NOMO-1 treated with dmso at 0.1 percent for 144 hours (cell line): ENCODE data around the gene TPK1.
"Not testable (repeated sequence)": the region's sequence is repeated elsewhere in the genome, so short reads cannot be mapped to it uniquely, and the experiment has no call there.

Experiments used
- DNase-seq: peaks from one replicate; lab custom pipeline; 2025; ENCODE audit not compliant: unreplicated experiment; lab: John Stamatoyannopoulos, UW

The TPK1 gene

DNA sequence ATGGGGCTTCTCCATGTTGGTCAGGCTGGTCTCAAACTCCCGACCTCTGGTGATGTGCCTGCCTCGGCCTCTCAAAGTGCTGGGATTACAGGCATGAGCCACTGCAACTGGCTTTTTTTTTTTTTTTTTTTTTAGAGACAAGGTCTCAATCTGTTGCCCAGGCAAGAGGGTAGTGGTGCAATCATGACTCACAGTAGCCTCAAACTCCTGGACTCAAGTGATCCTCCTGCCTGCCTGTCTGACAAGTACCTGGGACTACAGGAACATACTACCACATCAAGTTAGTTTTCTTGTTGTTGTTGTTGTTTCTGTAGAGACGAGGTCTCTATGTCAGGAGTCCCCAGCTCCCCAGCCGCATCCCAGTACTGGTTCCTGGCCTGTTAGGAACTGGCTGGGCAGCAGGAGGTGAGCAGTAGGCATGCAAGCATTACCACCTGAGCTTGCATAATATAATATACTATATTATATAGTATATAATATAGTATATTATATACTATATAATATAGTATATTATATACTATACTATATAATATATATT is 55.7 kb downstream of the TPK1 start:
- DNase-seq: no peak

DNA sequence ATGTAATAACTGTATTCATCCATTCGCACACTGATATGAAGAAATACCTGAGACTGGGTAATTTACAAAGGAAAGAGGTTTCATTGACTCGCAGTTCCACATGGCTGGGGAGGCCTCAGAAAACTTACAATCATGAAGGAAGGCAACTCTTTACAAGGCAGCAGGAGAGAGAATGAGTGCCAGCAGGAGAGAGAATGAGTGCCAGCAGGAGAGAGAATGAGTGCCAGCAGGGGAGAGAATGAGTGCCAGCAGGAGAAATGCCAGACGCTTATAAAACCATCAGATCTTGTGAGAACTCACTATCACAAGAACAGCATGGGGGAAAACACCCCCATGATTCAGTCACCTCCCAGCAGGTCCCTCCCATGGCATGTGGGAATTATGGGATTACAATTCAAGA is 58.0 kb downstream of the TPK1 start:
- not testable (repeated sequence) for DNase-seq

- DNase-seq: no peak
Observed at GRCh38 chr7:144777005-144777839, 58.6 kb downstream of the TPK1 start.

DNA sequence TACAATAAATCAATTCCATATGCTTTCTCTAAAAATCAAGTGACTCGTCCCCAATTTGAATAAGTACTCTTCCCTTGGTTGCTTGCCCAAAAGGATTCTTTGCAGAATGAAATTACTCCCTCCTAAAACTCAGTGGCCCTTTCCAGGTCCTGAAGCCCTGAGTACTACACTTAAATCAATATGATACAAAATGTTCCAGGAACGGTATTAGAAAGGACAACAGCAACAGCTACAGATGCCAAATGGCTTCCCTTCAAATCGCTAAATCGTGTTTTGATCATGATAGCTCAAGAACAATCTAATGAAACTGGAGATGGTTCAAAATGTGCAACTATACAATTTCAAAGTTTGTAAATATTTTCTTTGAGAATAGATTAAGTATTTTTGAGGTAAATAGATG is 59.4 kb downstream of the TPK1 start:
- no peak for DNase-seq

DNA sequence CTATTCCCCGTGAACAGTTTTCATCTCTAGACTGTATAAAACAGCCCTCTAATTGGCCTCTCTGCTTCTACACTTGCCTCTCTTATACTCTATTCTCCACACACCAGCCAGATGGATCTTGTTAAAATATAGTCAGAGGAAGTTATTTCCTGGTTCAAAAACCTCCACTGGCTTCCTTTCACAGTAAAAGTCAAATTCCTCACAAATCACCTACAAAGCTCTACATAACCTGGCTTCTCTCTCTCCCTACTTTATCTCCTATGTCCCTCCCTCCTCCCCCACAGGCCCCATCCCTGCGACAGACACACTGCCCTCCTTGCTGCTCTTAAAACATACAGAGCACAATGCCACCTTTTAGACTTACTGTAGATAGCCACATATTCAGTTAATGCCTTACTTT is 60.1 kb downstream of the TPK1 start:
- no peak for DNase-seq

DNA sequence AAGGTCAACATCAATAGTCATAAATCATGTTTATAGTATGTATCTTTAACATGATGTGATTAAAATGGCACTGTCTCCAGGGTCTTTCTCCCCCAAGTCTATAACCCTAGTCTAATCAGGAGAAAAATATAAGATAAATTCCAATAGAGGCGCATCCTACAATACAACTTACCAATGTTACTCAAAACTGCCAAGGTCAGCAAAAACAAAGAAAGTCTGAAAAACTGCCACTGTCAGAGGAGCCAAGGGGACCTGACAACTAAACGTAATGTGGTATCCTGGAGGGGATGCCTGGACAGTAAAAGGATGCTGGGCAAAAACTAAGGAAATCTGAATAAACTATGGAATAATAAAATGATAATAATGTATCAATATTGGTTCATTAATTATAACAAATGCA is 63.9 kb downstream of the TPK1 start:
- no peak for DNase-seq

GRCh38 chr7:144771174-144771573 is 64.7 kb downstream of the TPK1 start:
- DNase-seq: no peak

DNA sequence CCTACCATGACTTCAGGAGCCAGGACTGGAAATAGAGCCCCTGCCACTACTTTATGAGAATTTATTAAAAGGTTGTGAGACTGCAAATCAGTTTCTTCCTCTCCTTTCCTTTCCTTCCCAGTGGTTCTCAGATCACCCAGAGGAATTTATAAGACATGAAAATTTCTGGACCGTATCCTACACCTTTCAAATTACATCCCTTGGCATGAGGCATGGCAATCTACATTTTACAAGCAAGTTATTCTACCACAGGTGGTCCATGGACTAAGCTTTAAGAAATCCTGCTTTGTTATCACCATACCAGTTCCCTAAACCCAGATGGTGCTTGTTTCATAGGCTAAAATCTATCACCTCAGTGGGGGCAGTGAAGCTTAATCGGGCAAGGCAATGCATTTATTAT is 66.5 kb downstream of the TPK1 start:
- no peak for DNase-seq

DNA sequence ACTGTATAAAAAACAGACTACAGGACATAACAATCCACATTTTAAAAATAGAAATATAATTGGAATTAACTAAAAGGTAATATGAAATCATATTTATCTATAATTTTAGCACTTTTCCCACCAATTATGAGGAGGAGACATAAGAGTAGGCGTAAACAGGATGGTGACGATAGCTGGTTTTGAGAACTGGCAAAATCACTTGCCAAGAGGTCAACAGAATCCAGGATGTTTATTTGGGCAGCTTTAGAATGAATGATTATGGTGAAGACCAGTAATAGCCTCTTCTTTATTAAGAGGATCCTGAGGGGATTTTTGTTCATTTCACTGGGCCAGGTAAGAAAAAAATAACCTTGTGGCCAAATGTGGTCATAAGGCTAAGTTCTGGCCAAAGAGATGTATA is 67.2 kb downstream of the TPK1 start:
- DNase-seq: no peak

- no peak for DNase-seq
Observed at GRCh38 chr7:144763291-144763690, 72.6 kb downstream of the TPK1 start.

GRCh38 chr7:144762853-144763252 is 73.0 kb downstream of the TPK1 start:
- DNase-seq: no peak

DNA sequence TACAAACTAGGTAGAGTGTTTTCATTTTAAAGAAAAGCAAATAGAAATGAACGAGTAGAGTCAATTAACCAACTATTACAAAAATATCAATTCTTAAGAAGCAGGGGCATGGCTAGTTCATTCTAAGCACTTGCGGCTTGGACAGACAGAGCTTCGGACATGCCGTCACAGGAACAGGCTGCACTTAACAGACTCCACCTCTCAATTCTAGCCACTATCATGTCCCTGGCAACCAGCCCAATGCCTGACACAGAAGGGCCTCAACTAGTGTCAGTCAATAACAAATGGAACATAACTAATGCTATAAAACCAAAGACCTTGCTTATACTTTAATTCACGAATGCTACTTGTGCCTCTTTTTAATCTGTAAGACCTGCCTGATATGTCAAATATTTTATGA is 74.4 kb downstream of the TPK1 start:
- no peak for DNase-seq

- DNase-seq: no peak
Observed at GRCh38 chr7:144759653-144760052, 76.2 kb downstream of the TPK1 start.

DNA sequence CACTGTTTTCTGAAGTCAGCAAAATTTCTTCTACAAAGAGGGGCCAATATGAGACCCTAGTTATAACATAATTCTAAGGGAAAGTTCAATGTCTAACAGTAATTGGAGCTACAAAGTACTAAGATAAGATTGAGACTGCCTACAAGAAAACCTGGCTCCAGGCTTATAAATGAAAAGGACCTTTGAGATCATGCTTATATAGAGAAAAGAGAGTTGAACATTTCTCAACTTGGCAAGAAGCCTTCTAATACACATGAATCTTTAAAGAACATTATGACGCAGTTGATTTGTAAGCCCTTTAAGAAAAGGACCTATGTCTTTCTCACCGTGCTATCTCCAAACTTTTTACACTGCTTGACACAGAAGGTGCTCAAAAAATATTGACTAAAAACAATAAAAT is 87.9 kb downstream of the TPK1 start:
- no peak for DNase-seq

DNA sequence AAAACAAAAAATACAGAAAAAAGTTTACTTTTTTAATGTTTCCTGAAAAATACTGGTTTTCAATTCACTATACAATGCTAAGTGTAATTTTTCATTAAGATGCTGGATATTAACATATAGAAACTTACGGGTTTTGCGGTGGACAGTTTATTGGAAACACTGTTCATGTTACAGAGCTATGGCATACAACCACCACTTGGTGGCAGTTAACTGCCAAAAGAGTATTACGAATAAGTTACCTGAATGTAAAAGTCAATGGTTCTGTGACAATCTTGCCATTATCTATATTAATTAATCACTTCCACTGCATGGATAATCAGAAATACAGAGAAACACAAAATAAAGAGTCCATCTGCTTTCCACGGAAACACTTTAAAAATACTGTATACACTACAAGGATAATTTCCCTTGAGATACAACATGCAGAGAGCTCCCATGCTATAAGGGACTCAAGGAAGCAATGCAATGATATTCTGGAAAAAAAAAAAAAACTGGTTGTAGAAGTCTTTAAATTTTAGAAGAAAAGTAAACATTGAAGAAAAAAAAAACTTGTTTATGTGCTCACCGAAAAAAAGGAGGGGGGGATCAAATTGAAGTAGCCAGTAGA is 97.0 kb downstream of the TPK1 start:
- no peak for DNase-seq

- DNase-seq: no peak
Observed at GRCh38 chr7:144738146-144738545, 97.7 kb downstream of the TPK1 start.

DNA sequence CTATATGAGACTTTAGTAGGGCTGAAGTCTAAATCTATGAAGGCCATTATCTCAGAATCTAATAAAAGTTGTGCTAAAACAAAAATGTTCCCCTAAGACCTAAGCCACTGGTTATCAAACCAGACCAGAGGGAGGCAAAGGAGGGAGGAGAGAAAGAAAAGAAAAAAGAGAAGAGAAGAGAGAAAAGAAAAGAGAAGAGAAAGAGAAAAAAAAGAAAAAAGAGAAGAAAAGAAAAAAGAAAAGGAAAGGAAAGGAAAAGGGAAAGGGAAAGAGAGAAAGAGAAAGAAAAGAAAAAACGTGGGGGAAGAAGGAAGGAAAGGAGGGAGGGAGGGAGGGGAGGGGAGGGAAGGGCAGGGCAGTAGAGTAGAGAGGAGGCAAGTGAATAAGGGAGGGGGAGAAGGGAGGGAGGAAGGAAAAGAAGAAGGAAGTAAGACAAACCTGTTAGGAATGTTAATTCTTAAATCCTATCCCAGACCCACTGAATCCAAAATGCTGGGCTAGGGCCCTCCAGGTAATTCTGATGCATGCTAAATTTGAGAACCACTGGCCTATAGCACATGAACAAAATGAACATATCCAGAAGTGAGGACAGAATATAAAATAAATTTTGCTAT is 98.9 kb downstream of the TPK1 start:
- DNase-seq: no peak

GRCh38 chr7:144735505-144736276 is 100.2 kb downstream of the TPK1 start:
- DNase-seq: no peak

- DNase-seq: no peak
Observed at GRCh38 chr7:144731661-144732351, 104.0 kb downstream of the TPK1 start.

- no peak for DNase-seq
Observed at GRCh38 chr7:144730224-144730623, 105.6 kb downstream of the TPK1 start.

DNA sequence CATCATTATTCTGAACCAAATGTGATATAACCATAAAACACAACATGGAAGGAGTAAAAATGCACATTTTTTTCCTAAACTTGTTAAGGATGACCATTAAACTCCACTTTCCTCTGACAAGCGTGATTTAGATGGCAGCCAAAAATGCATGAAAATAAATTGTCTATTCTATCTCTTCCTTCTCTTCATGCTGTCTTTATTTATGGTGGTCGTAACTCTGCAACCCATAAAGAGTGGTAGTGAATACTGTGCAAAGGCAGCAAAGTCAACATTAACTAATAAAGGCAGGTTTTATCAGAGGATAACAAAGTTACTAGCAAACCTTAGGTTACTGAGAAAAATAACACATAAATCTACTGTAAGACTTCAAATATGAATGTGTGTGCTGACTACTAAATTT is 106.6 kb downstream of the TPK1 start:
- DNase-seq: no peak
